GM21528 (cell line): ENCODE data around the gene NMT1.

ENCODE experiments used
- ATAC-seq: cut with Tn5 transposase; IDR thresholded peaks from one replicate; pipeline ENCODE4 v1.9.1; 2021; ENCODE audit warnings: mild to moderate bottlenecking, moderate library complexity; ENCODE audit not compliant: unreplicated experiment, low FRiP score

NMT1 gene

DNA sequence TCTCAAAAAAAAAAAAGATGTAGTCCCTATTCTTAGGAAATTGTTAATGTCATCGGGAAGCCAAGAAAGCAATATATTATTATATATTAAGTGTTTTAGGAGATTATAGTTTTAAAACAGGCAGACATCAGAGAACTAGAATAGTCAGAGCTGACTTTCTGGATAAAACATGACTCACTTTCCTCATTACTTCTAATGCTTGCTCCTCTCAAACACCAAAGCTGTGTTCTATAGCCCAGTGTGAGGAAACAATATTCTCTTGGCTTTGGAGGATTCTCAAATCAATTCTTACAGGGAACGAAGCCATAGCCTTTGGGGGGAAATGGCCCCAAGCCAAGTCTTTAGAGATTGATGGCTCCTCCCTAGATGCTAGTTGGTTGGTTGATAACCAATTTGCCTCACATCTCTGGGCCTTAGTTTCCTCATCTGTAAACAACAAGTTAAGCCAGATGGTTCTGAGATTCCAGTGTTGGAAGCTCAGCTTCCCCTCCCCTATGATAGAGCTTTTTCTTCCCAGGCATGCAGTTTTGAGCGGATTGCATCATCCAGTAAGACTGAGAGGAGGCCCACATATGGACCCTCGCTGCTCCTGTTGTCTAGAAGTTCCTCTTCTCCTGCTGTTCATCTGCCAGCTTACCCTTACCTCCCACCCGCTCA is 12.4 kb downstream of the NMT1 start:
- no peak for ATAC-seq

DNA sequence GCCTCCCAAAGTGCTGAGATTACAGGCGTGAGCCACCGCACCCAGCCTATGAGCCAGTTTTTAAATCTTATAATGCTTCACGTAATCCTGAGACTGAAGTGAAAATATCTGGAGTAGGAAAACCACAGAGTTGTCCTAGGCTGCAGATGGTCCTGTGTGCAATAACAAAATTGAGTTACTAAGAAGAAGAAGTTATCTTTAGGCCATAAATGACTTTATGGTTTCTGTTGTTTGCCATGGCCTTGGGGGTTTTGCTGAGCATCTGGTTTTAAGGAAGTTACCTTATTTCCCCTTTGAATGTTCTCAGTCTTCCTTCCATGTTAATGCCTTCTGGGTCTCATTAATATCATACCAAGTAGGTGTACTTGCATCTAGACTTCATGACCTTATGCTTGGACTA is 16.5 kb downstream of the NMT1 start:
- ATAC-seq, result no peak

DNA sequence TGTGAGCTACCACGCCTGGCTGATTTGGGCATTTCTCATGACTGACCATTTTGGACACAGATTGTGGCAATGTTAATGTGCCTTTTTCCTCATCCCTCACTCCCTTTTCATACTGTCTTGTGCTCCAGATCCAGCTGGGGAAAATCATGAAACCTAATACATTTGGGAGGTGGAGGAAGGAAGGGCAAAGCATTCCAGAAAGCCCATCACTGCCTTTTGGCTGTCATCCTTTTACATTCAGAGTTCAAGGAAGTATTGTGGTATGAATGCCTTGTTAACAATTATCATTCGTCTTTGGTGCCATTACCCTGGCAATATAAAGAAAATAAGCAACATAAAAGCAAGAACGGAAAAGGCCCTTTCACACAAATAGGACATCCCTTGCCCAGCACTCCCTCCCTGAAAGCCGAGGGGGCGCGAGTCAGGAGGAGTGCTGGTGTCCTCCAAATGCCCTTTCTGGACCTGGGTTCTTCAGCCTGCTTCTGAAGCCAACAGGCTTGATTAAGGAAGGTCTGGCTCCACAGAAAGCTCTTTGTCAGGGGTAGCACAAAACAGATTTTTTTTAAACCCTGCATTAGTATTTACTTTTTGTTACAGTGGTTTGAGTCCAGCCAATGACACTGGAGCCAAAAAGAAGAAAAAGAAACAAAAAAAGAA is 20.1 kb downstream of the NMT1 start:
- ATAC-seq, result no peak

DNA sequence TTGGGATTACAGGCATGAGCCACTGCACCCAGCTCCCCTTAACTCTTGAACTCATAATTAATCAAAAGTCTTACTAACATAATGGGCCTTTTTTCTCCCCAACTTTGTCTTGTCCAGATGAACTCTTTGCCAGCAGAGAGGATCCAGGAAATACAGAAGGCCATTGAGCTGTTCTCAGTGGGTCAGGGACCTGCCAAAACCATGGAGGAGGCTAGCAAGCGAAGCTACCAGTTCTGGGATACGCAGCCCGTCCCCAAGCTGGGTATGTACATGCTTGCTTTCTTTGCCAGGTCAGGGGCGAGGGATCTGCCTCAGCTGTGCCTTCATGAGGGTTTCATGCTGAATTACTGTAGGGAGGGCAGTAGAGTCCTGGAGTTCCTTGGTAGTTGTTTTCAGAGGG is 25.3 kb downstream of the NMT1 start:
- no peak for ATAC-seq

DNA sequence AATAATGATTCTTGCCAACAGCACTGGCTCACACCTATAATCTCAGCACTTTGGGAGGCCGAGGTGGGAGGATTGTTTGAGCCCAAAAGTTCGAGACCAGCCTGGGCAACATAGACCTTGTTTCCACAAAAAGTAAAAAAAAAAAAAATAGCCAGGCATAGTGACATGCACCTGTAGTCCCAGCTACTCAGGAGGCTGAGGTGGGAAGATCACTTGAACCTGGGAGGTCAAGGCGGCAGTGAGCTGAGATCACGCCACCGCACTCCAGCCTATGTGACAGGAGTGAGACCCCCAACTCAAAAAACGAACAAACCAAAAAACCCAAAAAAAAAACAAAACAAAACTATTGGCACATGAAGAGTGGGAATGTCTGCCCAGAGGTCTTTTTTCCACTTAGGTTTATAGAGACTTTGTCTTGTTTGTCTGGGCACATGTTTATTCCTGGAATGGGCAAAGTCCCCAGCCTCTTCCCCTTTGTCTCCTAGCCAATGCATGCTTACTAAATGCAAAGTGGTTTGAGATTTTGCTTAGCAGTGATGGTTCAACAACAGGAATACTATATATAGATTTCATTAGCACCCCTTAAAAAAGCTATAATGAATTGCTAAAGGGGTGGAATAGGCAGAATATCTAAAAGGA is 25.9 kb downstream of the NMT1 start:
- no peak for ATAC-seq

DNA sequence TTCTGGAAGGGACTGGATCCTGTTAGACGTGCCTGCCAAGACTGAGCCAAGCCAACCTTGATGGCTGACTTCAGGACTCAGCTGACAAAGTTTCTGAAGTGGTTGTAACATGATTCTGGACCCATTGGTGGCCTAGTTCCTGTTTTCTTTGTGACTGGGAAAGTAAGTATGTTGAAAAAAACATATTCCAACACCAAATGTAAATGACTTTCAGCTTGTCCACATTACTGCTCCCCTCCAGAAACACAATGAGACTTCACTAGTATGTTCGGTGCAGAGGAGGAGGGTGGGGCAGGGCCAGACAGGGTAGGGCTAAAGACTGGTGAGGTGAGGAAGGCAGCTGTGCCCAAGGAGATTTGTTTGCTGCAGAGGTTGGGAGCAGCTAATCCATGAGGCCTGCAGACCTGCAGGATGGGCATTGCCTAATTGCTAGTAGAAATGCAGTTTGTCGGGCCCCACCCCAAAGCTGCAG is 26.4 kb downstream of the NMT1 start:
- no peak for ATAC-seq

DNA sequence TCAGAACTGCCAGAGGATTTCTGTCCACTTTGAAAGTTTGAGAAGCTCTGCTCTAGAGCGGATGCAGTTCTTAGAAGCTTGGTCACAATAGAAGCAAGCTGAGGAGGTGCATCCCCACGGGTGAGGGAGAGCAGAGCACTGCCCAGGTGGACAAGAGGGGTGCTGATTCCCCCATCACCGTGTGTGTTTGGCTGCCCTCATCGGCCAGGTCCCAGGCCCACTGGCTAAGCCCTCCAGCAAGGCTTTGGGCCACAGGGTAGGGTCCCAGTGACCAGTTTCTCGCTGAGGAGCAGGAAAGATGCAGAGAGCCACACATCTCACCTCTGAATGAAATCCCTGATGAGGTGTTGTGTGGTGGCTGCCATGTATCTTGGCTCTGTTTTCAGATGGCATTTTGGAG is 26.9 kb downstream of the NMT1 start:
- ATAC-seq, result no peak

DNA sequence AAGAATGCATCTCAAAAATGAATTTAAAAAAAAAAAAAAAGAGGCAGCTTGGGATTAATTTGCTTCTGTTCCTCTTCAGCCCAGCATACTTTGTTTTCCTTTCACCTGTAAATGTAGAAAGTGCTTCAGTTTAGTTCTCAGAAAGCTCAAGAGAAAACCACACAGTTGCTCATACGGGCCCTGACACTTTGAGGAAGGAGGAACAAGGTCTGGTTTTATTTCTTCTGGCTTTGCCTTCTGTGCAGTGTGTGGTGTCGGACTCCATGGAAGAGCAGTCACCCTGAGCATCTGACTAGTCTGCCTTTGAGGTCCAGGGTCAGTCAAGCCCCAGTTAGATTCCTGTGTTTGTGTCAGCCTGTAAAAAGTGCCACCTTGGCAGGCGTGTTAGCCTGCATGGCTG is 27.6 kb downstream of the NMT1 start:
- ATAC-seq, result no peak

DNA sequence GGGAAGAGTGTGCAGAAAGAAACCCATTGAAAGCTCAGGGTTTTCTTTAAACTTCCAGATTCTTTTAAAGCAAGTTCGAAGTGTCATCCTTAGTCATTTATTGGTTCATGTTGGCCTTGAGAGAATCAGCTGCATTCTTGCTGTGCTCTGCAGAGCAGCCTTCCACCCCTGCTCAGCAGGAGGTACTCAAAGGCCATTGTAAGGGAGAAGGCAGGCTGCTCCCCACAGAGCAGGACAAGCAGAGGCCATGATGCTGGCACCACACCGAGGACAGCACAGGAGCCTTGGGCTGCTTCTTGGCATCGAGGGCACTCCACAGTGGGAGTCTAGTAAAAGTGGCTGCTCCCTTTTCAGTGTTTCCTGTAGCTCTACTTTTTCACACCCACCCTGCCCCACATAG is 29.6 kb downstream of the NMT1 start:
- no peak for ATAC-seq

DNA sequence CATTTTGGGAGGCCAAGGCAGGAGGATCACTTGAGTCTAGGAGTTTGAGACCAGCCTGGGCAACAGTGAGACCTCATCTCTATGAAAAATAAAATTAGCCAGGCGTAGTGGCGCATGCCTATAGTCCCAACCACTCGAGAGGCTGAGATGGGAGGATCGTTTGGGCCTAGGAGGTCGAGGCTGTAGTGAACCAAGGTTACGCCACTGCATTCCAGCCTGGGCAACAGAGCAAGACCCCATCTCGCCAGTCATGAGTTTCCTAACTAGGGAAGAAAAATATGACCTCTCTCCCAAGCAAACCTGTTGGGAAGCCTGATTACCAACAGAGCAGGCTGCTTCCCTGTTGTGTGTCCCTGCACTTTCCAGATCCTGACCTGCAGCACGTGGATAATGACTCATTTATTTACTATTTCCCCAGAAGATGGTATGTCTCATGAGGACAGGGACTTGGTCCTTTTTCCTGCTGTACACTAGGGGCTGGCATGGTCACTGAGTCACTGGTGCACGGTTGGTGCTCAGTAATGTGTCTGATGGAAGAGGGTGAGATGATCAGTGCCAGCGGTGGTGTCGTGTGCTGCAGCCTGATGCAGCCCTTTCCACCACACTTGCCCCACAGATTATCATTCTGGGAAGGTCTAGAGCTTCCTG is 30.8 kb downstream of the NMT1 start:
- no peak for ATAC-seq

DNA sequence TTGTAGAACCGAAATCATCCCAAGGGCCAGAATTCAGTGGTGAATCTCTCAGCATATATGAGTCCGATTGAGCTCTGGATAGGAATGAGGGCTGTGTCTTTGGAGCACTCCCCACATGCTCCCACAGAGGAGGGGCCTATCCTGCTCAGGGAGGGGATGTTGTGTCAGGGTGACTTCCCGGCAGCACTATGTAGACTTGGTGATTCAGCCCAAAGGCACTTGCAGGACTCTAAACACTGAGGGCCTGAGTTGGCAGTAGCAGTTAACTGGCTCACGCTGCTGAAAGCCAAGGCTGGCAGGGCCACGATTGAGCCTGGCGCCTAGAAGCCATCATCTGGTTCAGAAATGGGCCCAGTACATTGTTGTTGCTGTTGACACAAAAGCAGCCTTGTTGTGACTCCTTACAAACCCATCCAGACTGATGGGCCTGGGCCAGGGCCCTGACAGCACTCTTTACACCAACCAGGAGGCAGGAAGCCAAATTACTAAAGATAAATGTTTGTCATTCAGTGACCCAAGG is 31.9 kb downstream of the NMT1 start:
- no peak for ATAC-seq

DNA sequence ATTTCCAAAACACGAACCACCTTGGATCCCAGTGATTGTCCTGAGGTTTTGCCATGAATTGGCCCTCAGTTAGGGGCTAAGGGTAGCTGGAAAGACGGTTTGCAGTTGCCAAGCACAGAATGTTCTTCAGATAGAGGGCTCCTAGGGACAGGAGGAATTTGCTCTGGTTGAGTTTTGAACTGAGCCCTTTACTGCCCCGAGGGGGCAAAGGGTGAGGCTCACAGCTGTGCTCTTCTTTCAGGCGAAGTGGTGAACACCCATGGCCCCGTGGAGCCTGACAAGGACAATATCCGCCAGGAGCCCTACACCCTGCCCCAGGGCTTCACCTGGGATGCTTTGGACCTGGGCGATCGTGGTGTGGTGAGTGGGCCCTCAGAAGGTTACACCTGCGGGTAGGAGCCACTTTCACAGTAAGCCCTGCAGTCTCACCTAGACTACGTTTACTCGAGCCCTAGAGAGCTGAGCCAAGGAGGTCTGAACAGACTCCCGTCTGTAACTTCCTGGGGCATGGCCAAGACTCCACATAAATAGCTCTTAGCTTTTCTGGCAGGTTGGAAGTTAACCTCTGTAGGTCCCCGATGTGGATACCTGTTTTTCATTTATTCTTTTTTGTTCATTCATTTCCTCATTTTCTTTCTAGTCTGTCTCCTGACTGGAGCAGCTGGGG is 32.5 kb downstream of the NMT1 start:
- no peak for ATAC-seq

DNA sequence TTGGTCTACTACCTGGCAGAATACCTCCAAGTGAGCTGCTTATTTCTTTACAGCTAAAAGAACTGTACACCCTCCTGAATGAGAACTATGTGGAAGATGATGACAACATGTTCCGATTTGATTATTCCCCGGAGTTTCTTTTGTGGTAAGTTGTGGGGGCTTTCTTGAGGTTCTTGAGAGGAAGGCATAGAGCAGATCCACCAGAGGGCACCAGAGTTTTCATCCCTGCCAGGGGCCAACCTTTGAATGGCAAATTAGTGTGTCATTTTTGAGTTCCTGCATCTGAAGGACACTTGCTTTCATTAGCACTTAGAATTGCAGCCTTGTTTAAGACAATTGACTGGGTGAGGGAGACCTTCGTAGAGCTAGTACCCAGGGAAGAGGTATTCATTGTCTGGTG is 35.0 kb downstream of the NMT1 start:
- ATAC-seq, result no peak

DNA sequence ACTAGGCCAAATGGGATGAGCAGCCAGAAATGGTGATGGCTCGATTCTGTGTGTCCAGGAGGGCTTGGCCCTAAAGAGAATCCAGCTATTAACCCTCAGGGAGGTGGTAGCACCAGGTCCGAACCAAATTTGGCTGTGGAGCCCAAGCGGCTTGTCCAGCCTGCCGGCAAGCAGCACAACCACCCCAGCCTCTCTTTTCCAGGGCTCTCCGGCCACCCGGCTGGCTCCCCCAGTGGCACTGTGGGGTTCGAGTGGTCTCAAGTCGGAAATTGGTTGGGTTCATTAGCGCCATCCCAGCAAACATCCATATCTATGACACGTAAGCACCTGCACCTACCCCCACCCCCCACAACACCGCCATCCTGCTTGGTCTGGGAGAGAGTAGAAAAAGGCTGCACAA is 35.8 kb downstream of the NMT1 start:
- no peak for ATAC-seq

DNA sequence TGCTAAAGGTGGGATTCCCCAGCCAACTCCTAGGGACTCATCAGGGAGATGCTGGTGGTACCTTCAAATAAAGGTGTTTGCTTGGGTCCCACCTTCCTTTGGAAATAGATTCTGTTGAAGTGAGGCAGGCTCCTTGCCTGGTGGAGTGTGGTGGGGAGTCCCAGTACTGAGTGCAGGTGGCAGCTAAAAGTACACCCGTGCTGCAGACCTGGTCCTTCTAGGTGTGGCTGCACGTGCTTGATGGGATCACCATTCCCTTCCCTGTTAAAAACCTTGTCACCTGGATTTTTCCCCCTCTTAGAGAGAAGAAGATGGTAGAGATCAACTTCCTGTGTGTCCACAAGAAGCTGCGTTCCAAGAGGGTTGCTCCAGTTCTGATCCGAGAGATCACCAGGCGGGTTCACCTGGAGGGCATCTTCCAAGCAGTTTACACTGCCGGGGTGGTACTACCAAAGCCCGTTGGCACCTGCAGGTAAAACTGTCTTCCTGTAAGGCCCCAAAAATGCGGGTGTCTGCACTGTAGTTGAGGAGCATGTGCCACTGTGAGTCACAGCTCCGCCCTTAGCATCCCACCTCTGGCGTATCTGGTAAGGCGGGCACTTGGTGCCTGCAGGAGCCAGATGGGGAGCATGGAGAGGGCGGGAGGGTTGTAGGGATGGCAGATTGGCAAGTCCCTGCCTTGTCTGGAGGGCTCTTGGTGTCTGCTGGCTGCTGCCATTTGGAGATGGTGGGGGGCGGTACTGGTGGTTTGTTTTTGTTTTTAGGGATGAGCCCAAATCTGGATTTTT is 37.2 kb downstream of the NMT1 start:
- no peak for ATAC-seq

DNA sequence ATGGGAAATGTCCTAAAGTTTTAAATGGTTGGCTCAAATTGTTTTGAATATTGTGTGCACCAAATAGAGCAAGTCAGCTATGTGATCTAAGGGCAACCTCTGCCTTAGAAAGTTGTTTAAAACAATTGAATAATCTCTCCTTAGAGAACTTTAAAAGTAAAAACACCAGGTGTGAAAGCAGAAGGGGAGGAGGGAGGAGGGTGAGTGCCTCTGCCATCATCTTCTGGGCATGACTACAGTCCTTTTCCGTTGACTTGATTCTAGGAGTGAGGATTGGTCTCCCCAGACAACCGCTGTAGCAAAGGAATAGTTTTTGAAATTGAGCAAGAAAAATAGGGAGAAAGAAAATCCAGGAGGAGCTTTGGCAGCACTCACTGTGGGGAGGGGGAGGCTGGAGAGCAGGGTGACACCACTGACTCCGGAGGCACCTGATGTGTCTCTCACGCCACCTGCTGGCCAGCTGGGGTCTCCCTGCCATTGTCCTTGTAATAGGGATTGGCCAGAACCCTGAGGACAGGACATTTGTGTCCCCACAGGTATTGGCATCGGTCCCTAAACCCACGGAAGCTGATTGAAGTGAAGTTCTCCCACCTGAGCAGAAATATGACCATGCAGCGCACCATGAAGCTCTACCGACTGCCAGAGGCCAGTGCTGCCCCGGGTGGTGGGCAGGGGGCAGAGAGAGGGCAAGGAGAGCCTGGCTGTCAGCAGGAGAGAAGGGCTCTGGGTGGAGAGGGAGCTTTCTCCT is 37.9 kb downstream of the NMT1 start:
- ATAC-seq, result no peak

DNA sequence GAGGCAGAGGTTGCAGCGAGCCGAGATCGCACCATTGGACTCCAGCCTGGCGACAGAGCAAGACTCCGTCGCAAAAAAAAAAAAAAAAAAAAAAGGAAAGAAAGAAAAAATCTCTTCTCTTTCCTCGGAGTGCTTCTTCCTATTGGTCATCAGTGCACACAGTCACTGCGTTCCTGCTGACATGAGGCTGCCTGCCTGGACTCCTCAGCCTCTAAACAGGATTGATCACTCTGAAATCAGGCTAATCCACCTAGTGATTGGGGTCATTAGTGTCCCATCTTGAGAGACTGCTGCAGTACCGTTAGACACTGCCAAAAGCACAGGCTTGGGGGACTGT is 40.4 kb downstream of the NMT1 start:
- no peak for ATAC-seq

DNA sequence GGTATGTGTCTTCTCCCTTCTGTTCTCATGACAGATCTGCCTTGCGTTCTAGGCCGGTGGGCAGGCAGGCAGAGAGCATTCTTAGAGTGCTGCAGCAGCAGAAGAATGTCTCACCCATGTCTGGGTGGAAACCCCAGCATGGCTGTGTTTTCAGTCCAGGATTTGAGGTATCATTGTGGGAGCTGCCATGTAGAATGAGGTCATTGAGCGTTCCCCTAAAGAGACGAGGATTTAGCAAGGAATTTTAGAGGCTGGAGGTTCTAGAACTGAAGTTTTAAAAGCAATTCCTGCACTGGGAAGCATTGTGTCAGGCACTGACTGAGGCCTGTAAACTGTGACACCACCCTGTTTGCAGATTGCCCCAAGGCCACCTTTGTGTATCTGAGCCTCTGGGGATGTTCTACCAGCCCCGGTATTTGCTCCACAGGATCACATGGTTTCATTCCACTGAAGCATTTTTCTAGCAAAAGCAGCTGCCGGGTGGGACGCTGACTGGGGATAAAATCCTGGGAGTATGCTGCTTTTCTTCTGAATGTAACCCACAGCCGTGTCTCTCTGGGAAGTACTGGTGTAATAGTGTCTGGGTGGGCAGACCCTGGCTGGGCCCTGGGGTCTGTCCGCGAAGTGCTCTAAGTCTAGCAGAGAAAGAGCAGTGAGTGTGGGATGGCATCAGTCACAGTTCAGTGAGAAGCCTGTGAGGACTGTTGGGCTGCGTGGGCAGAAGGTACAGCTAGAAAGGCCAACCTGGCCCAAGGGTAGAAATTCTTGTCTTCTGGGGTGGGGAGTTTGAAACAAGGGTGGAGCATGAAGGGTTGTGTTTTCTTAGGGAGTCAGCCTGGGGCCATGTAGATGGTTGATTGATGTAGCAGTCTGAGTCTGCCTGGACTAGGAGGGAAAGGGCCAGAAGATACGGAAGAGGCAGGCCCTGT is 41.0 kb downstream of the NMT1 start:
- ATAC-seq, result no peak
